NCI-H2227 treated with DMSO at 0.1 percent for 48 hours (cell line): Measurements from ENCODE around the gene KRT28.
"Not testable (repeated sequence)": the region's sequence is repeated elsewhere in the genome, so short reads cannot be mapped to it uniquely, and the experiment has no call there.

Experiments
- DNase-seq: peaks from one replicate; lab custom pipeline; 2025; lab: John Stamatoyannopoulos, UW

Gene KRT28

GRCh38 chr17:40818733-40819527 is 19.2 kb upstream of the KRT28 start:
- peak; percentile 84 for DNase-seq

DNA sequence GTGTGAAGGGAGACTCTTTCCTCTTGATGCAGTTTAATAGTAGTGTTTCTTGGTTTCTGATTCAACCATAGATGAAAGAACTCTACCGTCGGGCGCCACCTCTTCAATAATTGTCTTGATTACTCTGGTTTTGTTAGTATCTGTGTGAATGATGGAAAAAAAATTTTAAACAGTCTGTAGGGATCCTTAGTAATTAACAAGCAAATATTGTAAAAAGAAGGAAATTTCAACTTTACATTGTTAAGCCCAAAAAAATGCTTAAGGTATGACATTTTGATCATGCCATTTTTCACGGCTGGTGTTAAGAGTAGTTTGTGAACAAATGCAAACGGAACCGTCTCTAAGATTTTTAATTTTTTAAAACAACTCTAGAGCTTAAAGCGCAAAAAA is 18.6 kb upstream of the KRT28 start:
- DNase-seq = no peak

DNA sequence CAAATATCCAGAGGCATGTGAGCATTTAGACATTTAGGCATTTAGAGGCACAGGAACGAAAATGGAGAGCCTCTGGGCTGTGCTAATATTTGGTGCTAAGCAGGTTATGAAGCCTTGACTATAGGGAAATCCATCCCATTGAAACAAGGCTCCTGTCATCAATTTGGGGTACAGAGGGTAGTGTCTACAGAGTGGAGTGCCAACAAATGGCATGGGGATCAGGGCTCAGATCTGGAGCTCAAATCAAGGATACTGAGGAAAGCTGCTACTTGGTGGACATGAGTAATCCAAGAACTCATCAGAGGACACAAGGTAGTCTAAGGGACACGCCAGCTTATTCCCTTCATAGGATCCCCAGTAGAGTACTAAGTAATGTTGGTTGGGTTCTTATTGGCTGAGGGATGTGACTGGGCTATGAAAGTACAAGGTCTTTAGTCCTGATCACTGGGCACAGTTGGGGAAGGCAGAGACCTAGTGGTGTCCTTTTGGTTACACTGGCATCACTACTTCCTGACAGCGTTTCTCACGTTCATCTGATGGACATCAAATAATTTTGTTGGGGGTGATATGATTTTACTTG is 17.4 kb upstream of the KRT28 start:
- DNase-seq = no peak

DNA sequence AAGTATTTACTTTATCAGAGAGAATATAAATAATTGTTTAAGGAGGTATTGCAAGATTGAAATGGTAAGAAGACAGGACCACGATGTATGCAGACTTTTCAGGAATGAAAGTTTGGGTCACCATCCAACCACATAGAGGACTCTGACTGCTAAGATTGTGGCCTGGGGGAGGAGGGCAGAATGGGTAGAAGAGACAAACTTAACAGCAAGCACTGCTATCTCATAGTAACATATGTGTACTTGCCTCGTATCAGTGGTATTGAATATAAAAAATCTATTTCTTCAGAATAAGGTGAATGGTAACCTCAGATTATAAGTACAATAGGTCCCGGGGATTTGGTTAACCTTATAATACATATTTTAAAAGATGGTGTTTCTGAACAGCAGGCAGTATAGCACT is 16.8 kb upstream of the KRT28 start:
- no peak for DNase-seq

DNA sequence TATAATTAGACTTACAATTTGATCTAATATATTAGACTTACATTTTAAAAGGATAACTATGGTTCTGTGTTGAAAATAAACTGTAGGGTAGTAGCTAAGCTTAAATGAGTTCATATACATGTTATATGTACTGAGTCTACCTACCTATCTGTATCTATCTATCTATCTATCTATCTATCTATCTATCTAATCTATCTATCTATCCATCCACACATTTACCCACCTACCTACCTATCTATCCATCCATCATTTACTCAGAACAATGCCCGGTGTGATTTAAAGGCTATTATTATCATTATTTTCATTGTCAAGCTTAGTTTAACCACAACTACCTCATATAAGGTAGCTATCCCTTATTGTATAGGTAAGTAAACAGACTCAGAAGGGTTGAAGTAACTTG is 15.6 kb upstream of the KRT28 start:
- DNase-seq = no peak

GRCh38 chr17:40814657-40815056 is 14.9 kb upstream of the KRT28 start:
- not testable (repeated sequence) for DNase-seq

- no peak for DNase-seq
Observed at GRCh38 chr17:40813804-40814203, 14.0 kb upstream of the KRT28 start.

GRCh38 chr17:40812639-40813038 is 12.9 kb upstream of the KRT28 start:
- DNase-seq = no peak

- no peak for DNase-seq
Observed at GRCh38 chr17:40810494-40810893, 10.7 kb upstream of the KRT28 start.

DNA sequence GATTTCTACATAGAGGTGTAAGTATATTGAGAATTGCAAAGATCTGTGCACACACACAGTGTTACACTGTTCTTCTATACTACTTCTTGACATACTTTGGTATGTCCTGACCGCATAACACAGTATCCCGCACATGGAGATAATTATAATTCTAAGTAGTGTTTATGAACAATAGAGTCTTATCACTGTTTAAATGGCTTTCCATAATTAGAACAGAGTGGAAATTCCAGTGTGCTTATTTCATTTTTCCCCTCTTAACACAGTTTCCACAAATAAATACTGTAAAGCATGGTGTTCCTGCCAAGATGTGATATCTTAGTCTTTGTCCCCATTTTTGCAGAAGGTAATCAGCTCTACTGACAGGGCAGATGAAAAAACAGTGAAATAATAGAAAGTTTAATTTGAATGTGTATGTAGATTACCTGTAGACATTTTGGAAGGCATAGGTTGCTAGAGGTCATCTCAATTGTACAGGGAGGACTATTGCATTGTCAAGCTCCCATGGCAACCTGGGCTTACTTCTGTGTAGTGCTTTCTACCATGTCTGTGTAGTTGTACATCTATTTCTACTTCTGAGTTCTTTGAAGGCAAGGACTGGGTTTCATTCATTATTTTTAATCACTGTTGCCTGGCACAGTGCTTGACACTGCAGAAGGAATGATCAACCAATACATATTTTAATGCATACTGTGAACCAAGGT is 10.1 kb upstream of the KRT28 start:
- DNase-seq = no peak

GRCh38 chr17:40806131-40806530 is 6.4 kb upstream of the KRT28 start:
- DNase-seq = no peak

- peak; percentile 90 for DNase-seq
Observed at GRCh38 chr17:40803617-40804082, 3.9 kb upstream of the KRT28 start.

- no peak for DNase-seq
Observed at GRCh38 chr17:40801157-40801556, 1.4 kb upstream of the KRT28 start.

DNA sequence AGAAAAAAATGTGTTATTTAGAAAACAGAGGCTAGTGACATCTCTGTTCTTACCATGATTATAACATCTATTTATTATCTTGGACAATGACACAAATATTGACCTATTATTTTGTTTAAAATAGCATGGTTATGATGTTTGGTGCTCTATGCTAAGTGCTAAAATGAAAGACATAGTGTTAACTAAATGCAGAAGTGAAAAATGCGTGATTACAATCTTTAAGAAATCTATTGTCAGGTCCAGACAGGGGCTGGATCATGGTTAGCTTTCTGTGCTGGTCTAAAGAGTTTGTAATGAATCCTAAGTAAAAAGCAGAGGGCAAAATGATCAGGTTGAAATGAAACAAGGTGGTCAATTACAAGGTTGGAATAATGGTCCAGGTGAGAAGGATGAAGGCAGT is 622 bp upstream of the KRT28 start:
- no peak for DNase-seq

DNA sequence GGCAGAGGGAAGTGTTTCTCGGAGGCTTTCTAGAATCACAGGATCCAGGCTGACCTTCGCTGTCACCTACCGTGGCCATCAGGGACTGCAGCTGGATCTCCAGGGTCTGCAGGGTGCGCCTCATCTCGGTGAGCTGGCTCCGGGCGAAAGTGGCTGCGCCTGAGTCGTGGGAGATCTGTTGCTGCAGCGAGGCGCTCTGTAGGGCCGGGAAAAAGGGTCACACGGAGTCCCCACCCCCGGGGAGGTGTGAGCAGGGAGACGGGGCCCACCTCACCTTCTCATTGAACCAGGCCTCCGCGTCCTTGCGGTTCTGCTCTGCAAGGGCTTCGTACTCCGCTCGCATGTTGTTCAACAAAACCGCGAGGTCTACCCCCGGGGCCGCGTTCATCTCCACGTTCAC is 2.9 kb downstream of the KRT28 start:
- no peak for DNase-seq

GRCh38 chr17:40795019-40795667 is 4.6 kb downstream of the KRT28 start:
- DNase-seq = no peak

DNA sequence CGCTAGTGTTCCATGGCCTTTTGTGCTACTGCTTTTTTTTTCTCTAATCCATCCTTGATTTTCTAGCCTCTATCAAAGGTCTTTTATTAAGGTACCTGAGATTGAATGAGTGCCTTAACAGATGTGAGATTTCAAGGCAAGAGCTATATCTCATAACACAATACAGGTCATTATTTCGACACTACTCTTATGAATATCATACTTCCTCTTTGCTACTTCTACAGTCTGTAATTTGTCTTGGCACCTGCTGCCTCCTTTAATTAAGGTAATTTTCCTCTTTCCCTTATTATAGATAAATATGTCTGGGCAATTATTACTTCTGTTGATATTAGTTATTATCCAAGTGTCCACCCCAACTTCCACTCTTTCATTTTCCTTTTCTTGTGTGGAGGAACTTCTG is 5.3 kb downstream of the KRT28 start:
- no peak for DNase-seq

DNA sequence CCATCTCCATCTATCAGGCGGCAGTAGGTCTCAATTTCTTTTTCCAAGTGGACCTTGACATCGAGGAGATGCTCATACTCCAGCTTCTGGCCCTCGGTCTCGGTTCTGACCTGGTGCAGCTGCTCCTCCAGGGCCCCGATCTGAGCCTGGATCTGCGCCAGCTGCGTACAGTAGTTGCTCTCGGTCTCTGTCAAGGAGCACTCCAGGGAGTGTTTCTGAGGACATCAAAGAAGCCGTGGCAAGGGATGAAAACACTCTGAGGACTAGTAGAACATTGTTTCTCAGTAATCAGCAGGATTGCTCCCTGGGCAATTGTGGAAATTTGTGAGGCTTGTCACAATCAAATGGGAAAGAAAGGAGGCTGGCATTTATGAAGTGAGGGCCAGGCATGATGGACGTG is 5.9 kb downstream of the KRT28 start:
- peak; percentile 19 for DNase-seq

DNA sequence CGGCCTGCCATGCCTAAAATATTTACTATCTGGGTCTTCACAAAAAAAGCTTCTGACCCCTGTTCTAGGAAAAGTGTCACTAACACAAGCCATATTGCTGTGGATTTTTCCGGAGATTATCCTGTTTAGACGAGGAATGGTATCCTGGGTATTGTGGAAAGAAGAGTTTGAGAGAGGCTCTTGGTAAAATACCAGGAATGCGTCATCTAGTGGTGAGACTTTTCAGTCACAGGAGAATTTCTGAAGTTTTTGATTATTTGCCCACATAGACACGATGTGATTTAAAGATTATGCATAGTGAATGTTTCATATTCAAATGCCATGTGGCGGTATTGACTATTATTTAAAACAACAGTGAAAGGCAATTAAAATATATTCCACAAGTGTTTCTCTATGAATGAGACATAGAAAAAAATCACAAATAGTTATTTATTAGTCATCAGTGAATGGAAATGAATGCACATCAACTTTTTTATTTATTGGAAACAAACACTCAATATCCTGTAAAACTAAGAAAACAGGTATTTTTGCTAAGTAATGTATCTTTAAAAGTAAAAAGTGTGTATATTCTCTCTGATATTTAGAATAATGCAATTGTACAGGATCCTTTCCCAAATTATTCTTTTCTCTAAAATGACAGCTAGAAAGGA is 7.8 kb downstream of the KRT28 start:
- DNase-seq = peak; percentile 18

- no peak for DNase-seq
Observed at GRCh38 chr17:40791111-40791510, 8.6 kb downstream of the KRT28 start.

- no peak for DNase-seq
Observed at GRCh38 chr17:40782450-40782849, 17.3 kb downstream of the KRT28 start, which contains the start of gene KRT27. TSS of gene KRT27 (minus strand) at chr17:40782550. CDS start at chr17:40782493, 57 bp downstream.
